ENCODE data around the gene OR7G3. TPM values are rescaled to one million over a fixed set of nuclear protein-coding genes. Genes with fewer than 3 reads are reported as not detected.

OR7G3 gene
- total RNA-seq (not detected), polyA plus RNA-seq (not detected), total RNA-seq (0 reads per million in 6 experiments)

- Mint-ChIP-seq H3K27ac (peak within 1 kb of the TSS in 2 of 10 donors; percentile 6 to 83), H3K27me3 (peaks cover 21 to 40% (median 33%) of the 10 kb centered on the region in 5 donors), H3K4me1 (peaks cover 2 to 10% (median 7%) of the 10 kb centered on the region in 4 donors), H3K4me3 (peak within 1 kb of the TSS in 1 of 10 donors; percentile 48), H3K36me3 (no peaks in the 10 kb centered on the region), H3K9me3 (no peaks in the 10 kb centered on the region)
- DNase-seq, result no peak
- POLR2A ChIA-PET, result no interaction called here
- no peak for ATAC-seq
Observed at GRCh38 chr19:9126900-9127405, at the start of gene OR7G3. OR7G3 (minus strand) TSS chr19:9126950; CDS start chr19:9126950, 0 bp downstream.

- DNase-seq (no peak), ATAC-seq (no peak)
- peaks cover 0 to 9% (median 5%) of the 10 kb centered on the region in 9 donors for H3K9me3 Mint-ChIP-seq
- H3K27ac Mint-ChIP-seq, result no peak overlapping the region
- POLR2A ChIA-PET, result no interaction called here
- peaks cover 0 to 5% (median 0%) of the 10 kb centered on the region in 5 donors for H3K27me3 Mint-ChIP-seq
- no peak overlapping the region for H3K4me3 Mint-ChIP-seq
- no peaks in the 10 kb centered on the region for H3K4me1 Mint-ChIP-seq
- H3K36me3 Mint-ChIP-seq, result peaks cover 0 to 25% (median 0%) of the 10 kb centered on the region in 3 donors
Observed at GRCh38 chr19:9175326-9175725, 48.6 kb upstream of the OR7G3 start.

GRCh38 chr19:9171393-9171991, 44.7 kb upstream of the OR7G3 start:
- POLR2A ChIA-PET, result no interaction called here
- Mint-ChIP-seq H3K36me3 (peaks cover 8 to 18% (median 11%) of the 10 kb centered on the region in 3 donors), H3K4me3 (no peak overlapping the region), H3K9me3 (peaks cover 0 to 21% (median 8%) of the 10 kb centered on the region in 9 donors), H3K27ac (no peak overlapping the region), H3K27me3 (no peaks in the 10 kb centered on the region), H3K4me1 (no peaks in the 10 kb centered on the region)
- DNase-seq (no peak), ATAC-seq (no peak)

- Mint-ChIP-seq H3K36me3 (peaks cover 39 to 54% (median 40%) of the 10 kb centered on the region in 3 donors), H3K9me3 (peaks cover 0 to 51% (median 4%) of the 10 kb centered on the region in 9 donors)
Observed at GRCh38 chr19:9166846-9167245, 40.1 kb upstream of the OR7G3 start.

GRCh38 chr19:9165261-9165660, 38.5 kb upstream of the OR7G3 start:
- ATAC-seq, result no peak
- H3K9me3 Mint-ChIP-seq, result peaks cover 0 to 66% (median 10%) of the 10 kb centered on the region in 9 donors
- H3K4me3 Mint-ChIP-seq, result no peak overlapping the region

More at GRCh38 chr19:9166846-9167245, 40.1 kb upstream of the OR7G3 start:
- POLR2A ChIA-PET, result no interaction called here
- Mint-ChIP-seq H3K4me3 (no peak overlapping the region), H3K4me1 (no peaks in the 10 kb centered on the region), H3K27me3 (no peaks in the 10 kb centered on the region), H3K27ac (peak overlapping the region in 1 of 10 donors; percentile 17)
- ATAC-seq, result no peak
- no peak for DNase-seq

GRCh38 chr19:9161427-9161826, 34.7 kb upstream of the OR7G3 start:
- DNase-seq (no peak), ATAC-seq (no peak)
- peaks cover 0 to 65% (median 17%) of the 10 kb centered on the region in 9 donors for H3K9me3 Mint-ChIP-seq
- H3K4me3 Mint-ChIP-seq, result no peak overlapping the region
- peaks cover 70 to 97% (median 88%) of the 10 kb centered on the region in 3 donors for H3K36me3 Mint-ChIP-seq
- H3K4me1 Mint-ChIP-seq, result peaks cover 0 to 5% (median under 1%) of the 10 kb centered on the region in 4 donors
- POLR2A ChIA-PET, result no interaction called here
- no peak overlapping the region for H3K27ac Mint-ChIP-seq
- no peaks in the 10 kb centered on the region for H3K27me3 Mint-ChIP-seq

More at GRCh38 chr19:9165261-9165660, 38.5 kb upstream of the OR7G3 start:
- peaks cover 55 to 70% (median 56%) of the 10 kb centered on the region in 3 donors for H3K36me3 Mint-ChIP-seq
- H3K4me1 Mint-ChIP-seq, result no peaks in the 10 kb centered on the region
- no peak overlapping the region for H3K27ac Mint-ChIP-seq
- DNase-seq, result no peak
- POLR2A ChIA-PET, result no interaction called here
- H3K27me3 Mint-ChIP-seq, result no peaks in the 10 kb centered on the region

- Mint-ChIP-seq H3K9me3 (peaks cover 0 to 75% (median 20%) of the 10 kb centered on the region in 9 donors), H3K27me3 (no peaks in the 10 kb centered on the region), H3K4me1 (peaks cover 6 to 20% (median 14%) of the 10 kb centered on the region in 4 donors), H3K36me3 (peaks cover 74 to 98% (median 93%) of the 10 kb centered on the region in 3 donors), H3K4me3 (no peak overlapping the region), H3K27ac (peak overlapping the region in 1 of 10 donors; percentile 41)
- POLR2A ChIA-PET, result no interaction called here
- DNase-seq (no peak), ATAC-seq (no peak)
Observed at GRCh38 chr19:9159891-9160290, 33.1 kb upstream of the OR7G3 start.

GRCh38 chr19:9156304-9156703, 29.6 kb upstream of the OR7G3 start:
- POLR2A ChIA-PET, result no interaction called here
- no peak for ATAC-seq
- Mint-ChIP-seq H3K36me3 (peaks cover 64 to 96% (median 94%) of the 10 kb centered on the region in 3 donors), H3K27ac (peak overlapping the region in 2 of 10 donors; percentile 41 to 52), H3K4me1 (peaks cover 20 to 48% (median 37%) of the 10 kb centered on the region in 4 donors), H3K27me3 (no peaks in the 10 kb centered on the region), H3K9me3 (peaks cover 0 to 81% (median 19%) of the 10 kb centered on the region in 9 donors), H3K4me3 (no peak overlapping the region)
- DNase-seq, result no peak

GRCh38 chr19:9155591-9155990, 28.8 kb upstream of the OR7G3 start:
- POLR2A ChIA-PET, result no interaction called here
- Mint-ChIP-seq H3K27ac (peak overlapping the region in 7 of 10 donors; percentile 7 to 84 (median 41)), H3K4me1 (peaks cover 25 to 56% (median 44%) of the 10 kb centered on the region in 4 donors), H3K36me3 (peaks cover 62 to 95% (median 94%) of the 10 kb centered on the region in 3 donors), H3K9me3 (peaks cover 0 to 80% (median 22%) of the 10 kb centered on the region in 9 donors), H3K27me3 (no peaks in the 10 kb centered on the region), H3K4me3 (no peak overlapping the region)
- ATAC-seq (no peak), DNase-seq (no peak)

- ATAC-seq (no peak), DNase-seq (no peak)
- POLR2A ChIA-PET, result no interaction called here
- H3K27ac Mint-ChIP-seq, result peak overlapping the region in 3 of 10 donors; percentile 8 to 13 (median 11)
- H3K4me1 Mint-ChIP-seq, result peaks cover 48 to 88% (median 80%) of the 10 kb centered on the region in 4 donors
- H3K36me3 Mint-ChIP-seq, result peaks cover 53 to 90% (median 77%) of the 10 kb centered on the region in 3 donors
- H3K9me3 Mint-ChIP-seq, result peaks cover 0 to 63% (median 18%) of the 10 kb centered on the region in 9 donors
- no peaks in the 10 kb centered on the region for H3K27me3 Mint-ChIP-seq
- H3K4me3 Mint-ChIP-seq, result peak overlapping the region in 3 of 10 donors; percentile 22 to 35 (median 29)
Observed at GRCh38 chr19:9151367-9151766, 24.6 kb upstream of the OR7G3 start.

- Mint-ChIP-seq H3K36me3 (peaks cover 50 to 88% (median 73%) of the 10 kb centered on the region in 3 donors), H3K4me1 (peaks cover 49 to 80% (median 76%) of the 10 kb centered on the region in 4 donors), H3K9me3 (peaks cover 0 to 57% (median 19%) of the 10 kb centered on the region in 9 donors), H3K27ac (peak overlapping the region in 3 of 10 donors; percentile 32 to 63 (median 41)), H3K4me3 (peak overlapping the region in 5 of 10 donors; percentile 3 to 35 (median 12)), H3K27me3 (no peaks in the 10 kb centered on the region)
- POLR2A ChIA-PET, result no interaction called here
- no peak for ATAC-seq
- no peak for DNase-seq
Observed at GRCh38 chr19:9150650-9151049, 23.9 kb upstream of the OR7G3 start.

GRCh38 chr19:9149997-9150396, 23.2 kb upstream of the OR7G3 start:
- POLR2A ChIA-PET, result no interaction called here
- Mint-ChIP-seq H3K36me3 (peaks cover 48 to 88% (median 73%) of the 10 kb centered on the region in 3 donors), H3K27ac (peak overlapping the region in 5 of 10 donors; percentile 27 to 86 (median 37)), H3K4me3 (peak overlapping the region in 8 of 10 donors; percentile 2 to 55 (median 26)), H3K4me1 (peaks cover 46 to 76% (median 69%) of the 10 kb centered on the region in 4 donors), H3K27me3 (no peaks in the 10 kb centered on the region), H3K9me3 (peaks cover 2 to 57% (median 26%) of the 10 kb centered on the region in 9 donors)
- no peak for DNase-seq
- no peak for ATAC-seq

GRCh38 chr19:9148697-9149096, 21.9 kb upstream of the OR7G3 start:
- H3K9me3 Mint-ChIP-seq, result peaks cover 9 to 56% (median 30%) of the 10 kb centered on the region in 9 donors
- H3K4me3 Mint-ChIP-seq, result peak overlapping the region in 5 of 10 donors; percentile 8 to 30 (median 17)
- H3K27me3 Mint-ChIP-seq, result no peaks in the 10 kb centered on the region
- POLR2A ChIA-PET, result no interaction called here
- no peak for DNase-seq
- H3K4me1 Mint-ChIP-seq, result peaks cover 42 to 74% (median 62%) of the 10 kb centered on the region in 4 donors
- peak overlapping the region in 1 of 10 donors; percentile 49 for H3K27ac Mint-ChIP-seq
- ATAC-seq, result no peak
- H3K36me3 Mint-ChIP-seq, result peaks cover 44 to 88% (median 74%) of the 10 kb centered on the region in 3 donors

All from naive thymus-derived CD8-positive, alpha-beta T cell (primary cell).